Vein endothelial cell (primary cell): ENCODE measurements around the gene GCLM. TPM values are rescaled to one million over a fixed set of nuclear protein-coding genes. Genes with fewer than 3 reads are reported as not detected.

Experiments used
- small RNA-seq: library from RNA; depleted of rRNA; stranded (forward); fragments of <200 nt; gene quantifications from one replicate; pipeline ENCODE3, GENCODE V24; 2012
- total RNA-seq: library from RNA; depleted of rRNA; stranded (reverse); fragments of >200 nt; gene quantifications from 2 replicates; pipeline ENCODE4 v1.2.3, GENCODE V29; 2012

GCLM gene
- 17.3 and 39.0 TPM in 2 replicates for total RNA-seq

GRCh38 chr1:93909146-93910050, at the start of gene GCLM:
Gene GCLM, minus strand, starts transcription at chr1:93909430. Its CDS starts 267 bp downstream, at chr1:93909163.

GRCh38 chr1:93878889-93879586, 30.2 kb downstream of the GCLM start, which contains the start of gene DNTTIP2:
Gene DNTTIP2, minus strand, starts transcription at chr1:93879206. Its CDS starts 58 bp downstream, at chr1:93879148.

Small RNAs within 50 kb of the gene (small RNA-seq; reads per million reads assigned to genes)
- gene AL117351.2 (not detected), gene MIR760 (not detected)

Other genes with a start within 250 kb of the GCLM start
- 45.1 and 57.5 TPM in 2 replicates for gene BCAR3, start 227.6 kb downstream of the GCLM start, total RNA-seq
- 30.4 and 36.3 TPM in 2 replicates for gene DNTTIP2, start 30.2 kb downstream of the GCLM start, total RNA-seq
- gene ABCA4, start 211.7 kb upstream of the GCLM start, total RNA-seq: 5.2 and 22.9 TPM in 2 replicates